SK-N-SH (cell line): ENCODE measurements around the gene STK40.

Experiments
- EP300 ChIP-seq, 2 experiments: IDR thresholded peaks; 2 replicates each; pipeline versions ENCODE4 v1.4.0 to v1.6.1; 2012; ENCODE audit warnings: borderline replicate concordance in 1 of 2, low read depth in 1 of 2, low read length in 1 of 2
- EZH2phosphoT487 ChIP-seq: fragments of 200-600 bp; sonication (generic); IDR thresholded peaks from 2 replicates; pipeline ENCODE4 v1.6.1; 2017; ENCODE audit warnings: low read depth, mixed run types, mild to moderate bottlenecking, antibody characterized with exemption, moderate library complexity, borderline replicate concordance
- JUND ChIP-seq: IDR thresholded peaks from 2 replicates; pipeline ENCODE4 v1.4.0; 2012
- RXRA ChIP-seq: IDR thresholded peaks from 2 replicates; pipeline ENCODE4 v1.4.0; 2012; ENCODE audit warnings: low read depth, mild to moderate bottlenecking, borderline replicate concordance
- SMC3 ChIP-seq: IDR thresholded peaks from 2 replicates; pipeline ENCODE4 v1.6.1; 2012; ENCODE audit warnings: low read depth, low read length, improper control_type of control experiment
- TAF1 ChIP-seq: IDR thresholded peaks from 2 replicates; pipeline ENCODE4 v1.6.1; 2012; ENCODE audit warnings: low read depth, mild to moderate bottlenecking, low read length, moderate library complexity, borderline replicate concordance
- YY1 ChIP-seq: IDR thresholded peaks from 2 replicates; pipeline ENCODE4 v1.4.0; 2012; ENCODE audit warnings: low read depth, mild to moderate bottlenecking
- TF ChIP-seq, protein P1 (sequence below): fragments of 200-600 bp; sonication (generic); IDR thresholded peaks from 2 replicates; pipeline ENCODE4 v1.6.1; 2017; ENCODE audit warnings: antibody characterized with exemption, mild to moderate bottlenecking, moderate library complexity
- TF ChIP-seq, protein P2 (sequence below): fragments of 150-350 bp; IDR thresholded peaks from 2 replicates; pipeline ENCODE4 v1.6.1; 2017; ENCODE audit warnings: antibody characterized with exemption, low read length, low read depth, borderline replicate concordance

DNA sequence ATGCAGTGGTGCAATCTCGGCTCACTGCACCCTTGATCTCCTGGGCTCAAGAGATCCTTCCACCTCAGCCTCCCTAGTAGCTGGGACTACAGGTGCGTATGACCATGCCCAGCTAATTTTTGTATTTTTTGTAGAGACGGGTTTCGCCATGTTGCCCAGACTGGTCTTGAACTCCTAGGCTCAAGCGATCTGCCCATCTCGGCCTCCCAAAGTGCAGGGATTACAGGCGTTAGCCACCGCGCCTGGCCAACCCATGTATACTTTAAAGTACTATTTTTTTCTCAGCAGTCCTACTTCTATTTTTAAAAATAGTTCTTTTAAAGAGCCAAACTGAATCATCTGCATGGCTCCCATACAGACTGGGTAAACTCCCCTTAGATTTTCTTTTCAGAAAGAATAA is 3.5 kb downstream of the STK40 start:
- TF ChIP-seq, protein P1, sequence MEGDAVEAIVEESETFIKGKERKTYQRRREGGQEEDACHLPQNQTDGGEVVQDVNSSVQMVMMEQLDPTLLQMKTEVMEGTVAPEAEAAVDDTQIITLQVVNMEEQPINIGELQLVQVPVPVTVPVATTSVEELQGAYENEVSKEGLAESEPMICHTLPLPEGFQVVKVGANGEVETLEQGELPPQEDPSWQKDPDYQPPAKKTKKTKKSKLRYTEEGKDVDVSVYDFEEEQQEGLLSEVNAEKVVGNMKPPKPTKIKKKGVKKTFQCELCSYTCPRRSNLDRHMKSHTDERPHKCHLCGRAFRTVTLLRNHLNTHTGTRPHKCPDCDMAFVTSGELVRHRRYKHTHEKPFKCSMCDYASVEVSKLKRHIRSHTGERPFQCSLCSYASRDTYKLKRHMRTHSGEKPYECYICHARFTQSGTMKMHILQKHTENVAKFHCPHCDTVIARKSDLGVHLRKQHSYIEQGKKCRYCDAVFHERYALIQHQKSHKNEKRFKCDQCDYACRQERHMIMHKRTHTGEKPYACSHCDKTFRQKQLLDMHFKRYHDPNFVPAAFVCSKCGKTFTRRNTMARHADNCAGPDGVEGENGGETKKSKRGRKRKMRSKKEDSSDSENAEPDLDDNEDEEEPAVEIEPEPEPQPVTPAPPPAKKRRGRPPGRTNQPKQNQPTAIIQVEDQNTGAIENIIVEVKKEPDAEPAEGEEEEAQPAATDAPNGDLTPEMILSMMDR = no peak
- TF ChIP-seq RXRA (no peak), TAF1 (no peak), YY1 (no peak), EZH2phosphoT487 (no peak), JUND (no peak), SMC3 (no peak), EP300 (IDR thresholded peaks at IDR 0.05; ENCODE audit: borderline replicate concordance in 1 of 2, low read depth in 1 of 2, low read length in 1 of 2) (no peak)
- TF ChIP-seq, protein P2, sequence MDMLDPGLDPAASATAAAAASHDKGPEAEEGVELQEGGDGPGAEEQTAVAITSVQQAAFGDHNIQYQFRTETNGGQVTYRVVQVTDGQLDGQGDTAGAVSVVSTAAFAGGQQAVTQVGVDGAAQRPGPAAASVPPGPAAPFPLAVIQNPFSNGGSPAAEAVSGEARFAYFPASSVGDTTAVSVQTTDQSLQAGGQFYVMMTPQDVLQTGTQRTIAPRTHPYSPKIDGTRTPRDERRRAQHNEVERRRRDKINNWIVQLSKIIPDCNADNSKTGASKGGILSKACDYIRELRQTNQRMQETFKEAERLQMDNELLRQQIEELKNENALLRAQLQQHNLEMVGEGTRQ = no peak
